Lung (tissue), 12 donors: Measurements from ENCODE around the gene LMX1B. TPM values are rescaled to one million over a fixed set of nuclear protein-coding genes. Genes with fewer than 3 reads are reported as not detected.
A peak's percentile ranks its signal among the peaks of the same experiment; 100 is the strongest.

Experiments used
- ATAC-seq: fragments of 200-7000 bp; cut with Tn5 transposase; one replicate; pipeline ENCODE4 v1.9.1; 2020; ENCODE audit warnings: moderate number of reproducible peaks; ENCODE audit not compliant: insufficient read depth, low FRiP score
- DNase-seq, 3 donors: peaks; one replicate each; pipeline ENCODE4 v3.0.0-alpha.2; 2013 to 2017
- H3K27ac ChIP-seq, 2 donors: one replicate each; pipeline ENCODE4 v1.5.1; 2013; ENCODE audit warnings: mild to moderate bottlenecking in 2 of 2, moderate library complexity in 2 of 2, control low read depth in 1 of 2, inconsistent platforms in 1 of 2, low read depth in 1 of 2, low read length in 1 of 2
- H3K27me3 ChIP-seq, 3 donors: one replicate each; pipeline ENCODE4 v1.5.1; 2013; ENCODE audit warnings: low read length in 2 of 3; ENCODE audit not compliant: control insufficient read depth in 3 of 3, insufficient read depth in 3 of 3
- H3K36me3 ChIP-seq, 4 donors: one replicate each; pipeline ENCODE4 v1.5.1; 2013; ENCODE audit warnings: low read length in 4 of 4, mild to moderate bottlenecking in 1 of 4, moderate library complexity in 1 of 4; ENCODE audit not compliant: control insufficient read depth in 4 of 4, insufficient read depth in 4 of 4
- H3K4me1 ChIP-seq, 5 donors: one replicate each; pipeline ENCODE4 v1.5.1; 2013; ENCODE audit warnings: low read length in 5 of 5, mild to moderate bottlenecking in 2 of 5, moderate library complexity in 1 of 5; ENCODE audit not compliant: control insufficient read depth in 5 of 5, insufficient read depth in 5 of 5
- H3K4me3 ChIP-seq: one replicate; pipeline ENCODE4 v1.5.1; 2013; ENCODE audit warnings: mild to moderate bottlenecking, control low read depth, moderate library complexity
- H3K9ac ChIP-seq, 2 donors: one replicate each; pipeline ENCODE4 v1.5.1; 2013; ENCODE audit warnings: low read length in 2 of 2, control low read depth in 1 of 2; ENCODE audit not compliant: insufficient read depth in 1 of 2
- H3K9me3 ChIP-seq, 4 donors: one replicate each; pipeline ENCODE4 v1.5.1; 2013; ENCODE audit warnings: low read length in 3 of 4, mild to moderate bottlenecking in 1 of 4, moderate library complexity in 1 of 4; ENCODE audit not compliant: control insufficient read depth in 4 of 4, insufficient read depth in 3 of 4
- WGBS, 2 donors: extraction: QIAGEN DNeasy Blood & Tissue Kit; methylation state at CpG; one replicate each; pipeline ENCODE4 v1.1.7; 2013; 5-methylcytosine and 5-hydroxymethylcytosine counted together
- polyA plus RNA-seq, 2 donors: library from polyadenylated mRNA; stranded (reverse); fragments of 200-250 nt; gene quantifications; one replicate each; pipeline ENCODE4 v1.2.1, GENCODE V29; 2013
- total RNA-seq, 2 donors: library from RNA; depleted of rRNA in 1 of 2; stranded (reverse); fragments of >200 nt in 1 of 2; gene quantifications; one replicate each; pipeline ENCODE4 v1.2.1, GENCODE V29; 2014 to 2021
- TF ChIP-seq, protein P1 (sequence below): IDR thresholded peaks from 2 replicates; pipeline ENCODE4 v1.5.1; 2012; ENCODE audit warnings: mild to moderate bottlenecking; ENCODE audit errors: control extremely low read depth, extremely low read depth
- donor health status: control.
- donor health status: control.
- donor health status: Bipolar disorder and iron deficiency.
- donor health status: healthy.
- donor health status: DM: yes; HTN: yes; CAD: no.

The LMX1B gene
- total and polyA plus RNA-seq, 4 donors: under 0.01 to 0.77 (median 0.10) TPM

DNA sequence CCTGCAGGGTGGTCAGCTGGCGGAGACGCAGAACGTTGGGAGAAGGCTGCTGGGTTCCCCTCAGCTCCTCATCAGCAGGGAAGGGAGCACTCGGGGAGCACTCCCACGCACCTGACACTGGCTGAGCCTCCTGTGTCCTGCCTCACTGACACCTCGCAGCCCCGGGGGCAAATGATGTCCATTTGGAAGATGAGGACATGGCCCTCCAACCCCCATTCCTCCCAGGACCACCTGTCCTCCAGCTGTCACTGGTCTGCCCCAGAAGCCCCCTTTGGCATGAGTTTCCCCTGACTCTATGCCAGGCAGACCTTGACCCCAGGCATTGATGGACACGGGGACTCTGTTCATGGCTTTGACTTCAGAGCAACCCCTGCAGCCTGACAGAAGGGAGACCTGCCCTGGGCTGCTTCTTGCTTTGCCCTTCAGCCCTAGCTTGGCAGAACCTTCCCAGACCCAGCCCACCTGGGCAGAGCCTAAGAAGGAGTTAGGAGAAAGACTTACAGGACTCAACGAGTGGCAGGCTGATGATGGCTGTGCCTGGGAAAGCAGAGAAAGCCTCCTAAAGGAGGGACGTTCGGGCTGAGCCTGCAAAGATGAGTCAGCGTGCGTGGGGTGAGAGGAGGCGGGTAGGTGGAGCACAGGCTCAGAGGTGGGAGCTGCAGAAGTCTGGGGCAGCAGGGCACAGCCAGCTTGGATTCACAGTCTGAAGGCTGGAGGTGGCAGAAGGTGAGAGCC, 90.6 kb downstream of the LMX1B start:
- TF ChIP-seq, protein P1, sequence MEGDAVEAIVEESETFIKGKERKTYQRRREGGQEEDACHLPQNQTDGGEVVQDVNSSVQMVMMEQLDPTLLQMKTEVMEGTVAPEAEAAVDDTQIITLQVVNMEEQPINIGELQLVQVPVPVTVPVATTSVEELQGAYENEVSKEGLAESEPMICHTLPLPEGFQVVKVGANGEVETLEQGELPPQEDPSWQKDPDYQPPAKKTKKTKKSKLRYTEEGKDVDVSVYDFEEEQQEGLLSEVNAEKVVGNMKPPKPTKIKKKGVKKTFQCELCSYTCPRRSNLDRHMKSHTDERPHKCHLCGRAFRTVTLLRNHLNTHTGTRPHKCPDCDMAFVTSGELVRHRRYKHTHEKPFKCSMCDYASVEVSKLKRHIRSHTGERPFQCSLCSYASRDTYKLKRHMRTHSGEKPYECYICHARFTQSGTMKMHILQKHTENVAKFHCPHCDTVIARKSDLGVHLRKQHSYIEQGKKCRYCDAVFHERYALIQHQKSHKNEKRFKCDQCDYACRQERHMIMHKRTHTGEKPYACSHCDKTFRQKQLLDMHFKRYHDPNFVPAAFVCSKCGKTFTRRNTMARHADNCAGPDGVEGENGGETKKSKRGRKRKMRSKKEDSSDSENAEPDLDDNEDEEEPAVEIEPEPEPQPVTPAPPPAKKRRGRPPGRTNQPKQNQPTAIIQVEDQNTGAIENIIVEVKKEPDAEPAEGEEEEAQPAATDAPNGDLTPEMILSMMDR: no peak
- DNase-seq (no peak), ATAC-seq (no peak)
- H3K27ac ChIP-seq: no peak overlapping the region
- 38 to 54% methylated on average over 14 of the region's 14 CpGs for WGBS, 2 donors
- H3K36me3 ChIP-seq: no peaks in the 10 kb centered on the region
- H3K9me3 ChIP-seq: peaks cover 0 to 6% (median 0%) of the 10 kb centered on the region in 4 donors
- H3K27me3 ChIP-seq: peaks cover 6 to 43% (median 17%) of the 10 kb centered on the region in 3 donors
- H3K4me1 ChIP-seq: peaks cover 0 to 7% (median 0%) of the 10 kb centered on the region in 5 donors
- H3K4me3 ChIP-seq: no peak overlapping the region
- H3K9ac ChIP-seq: no peak overlapping the region

DNA sequence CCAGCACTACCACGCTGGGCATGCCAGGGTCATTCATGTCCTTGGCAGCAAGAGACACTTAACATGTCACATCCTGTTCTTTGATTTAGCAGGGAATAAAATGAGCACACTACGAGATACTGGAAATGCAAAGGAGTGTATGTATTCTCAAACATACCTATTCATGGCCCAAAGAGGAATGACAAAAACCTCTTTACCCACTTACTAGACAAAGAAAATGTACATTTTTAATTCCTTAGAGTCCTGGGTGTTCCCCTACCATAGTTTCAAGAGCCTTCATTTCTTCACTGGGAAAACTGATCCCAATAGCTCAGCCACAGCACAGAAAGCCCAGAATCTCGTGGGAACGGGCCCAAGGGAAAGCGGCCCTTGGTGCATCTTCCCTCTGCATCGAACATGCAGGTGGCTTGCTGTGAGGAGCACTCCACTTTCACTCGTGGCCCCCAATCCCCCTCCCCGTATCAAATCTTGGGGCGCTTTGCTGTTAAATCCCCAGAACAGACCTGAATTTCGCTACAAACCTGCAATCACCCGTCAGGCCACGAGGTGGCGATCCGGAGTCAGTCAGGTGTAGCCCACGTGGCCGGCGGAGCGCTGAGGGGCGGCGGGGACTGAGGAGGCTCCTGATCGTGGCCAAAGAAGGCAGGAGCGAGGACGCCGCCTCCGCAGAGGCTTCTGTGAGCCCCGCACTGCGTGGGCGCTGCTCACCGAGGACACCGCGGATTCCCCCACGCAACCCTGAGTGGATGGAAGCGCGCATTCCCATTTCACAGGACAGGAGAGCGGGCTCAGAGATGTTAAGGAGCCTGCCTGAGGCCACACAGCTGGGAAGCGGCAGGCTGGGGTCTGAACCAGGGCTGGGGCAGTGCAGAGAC, 91.4 kb downstream of the LMX1B start:
- DNase-seq: peak; percentile 65 to 78 (median 71)
- TF ChIP-seq, protein P1: peak; percentile 94
- ATAC-seq: peak; percentile 79
- H3K9me3 ChIP-seq: peaks cover 0 to 6% (median 0%) of the 10 kb centered on the region in 4 donors
- WGBS, 2 donors: 7 to 9% methylated on average over 36 of the region's 36 CpGs
- H3K9ac ChIP-seq: no peak overlapping the region
- peaks cover 6 to 43% (median 17%) of the 10 kb centered on the region in 3 donors for H3K27me3 ChIP-seq
- no peak overlapping the region for H3K4me3 ChIP-seq
- H3K4me1 ChIP-seq: peaks cover 0 to 7% (median 0%) of the 10 kb centered on the region in 5 donors
- no peaks in the 10 kb centered on the region for H3K36me3 ChIP-seq
- H3K27ac ChIP-seq: no peak overlapping the region

- Histone ChIP-seq H3K4me3 (no peak overlapping the region), H3K27ac (no peak overlapping the region), H3K36me3 (no peaks in the 10 kb centered on the region), H3K9ac (no peak overlapping the region), H3K4me1 (peaks cover 0 to 7% (median 0%) of the 10 kb centered on the region in 5 donors), H3K27me3 (peaks cover 6 to 43% (median 17%) of the 10 kb centered on the region in 3 donors), H3K9me3 (peaks cover 0 to 4% (median 0%) of the 10 kb centered on the region in 4 donors)
- WGBS, 2 donors: 29 to 34% methylated on average over 31 to 41 of the region's 41 CpGs
- ATAC-seq (peak; percentile 37), DNase-seq (no peak)
- TF ChIP-seq, protein P1: peak; percentile 35
Measured at GRCh38 chr9:126705767-126706697, 92.3 kb downstream of the LMX1B start.
